Stimulated activated naive CD8-positive, alpha-beta T cell treated with anti-CD3 and anti-CD28 coated beads, Interleukin-15, Interleukin-2, amounts not matched to agents 100 ng/mL and 50 ng/mL, for 24 hours (primary cell): ENCODE data around the gene CYRIA.

ENCODE experiments used
- H3K27ac Mint-ChIP-seq: one replicate; pipeline ENCODE4 v1.8.0; 2021; ENCODE audit warnings: mild to moderate bottlenecking, mixed read lengths
- H3K27me3 Mint-ChIP-seq: one replicate; pipeline ENCODE4 v1.8.0; 2021; ENCODE audit warnings: mixed read lengths
- H3K36me3 Mint-ChIP-seq: one replicate; pipeline ENCODE4 v1.8.0; 2021; ENCODE audit warnings: low read depth, mixed read lengths
- H3K4me1 Mint-ChIP-seq: one replicate; pipeline ENCODE4 v1.8.0; 2021; ENCODE audit warnings: low read depth, mixed read lengths
- H3K4me3 Mint-ChIP-seq: one replicate; pipeline ENCODE4 v1.8.0; 2021; ENCODE audit warnings: mild to moderate bottlenecking, mixed read lengths
- H3K9me3 Mint-ChIP-seq: one replicate; pipeline ENCODE4 v1.8.0; 2021; ENCODE audit warnings: mixed read lengths

The CYRIA gene

GRCh38 chr2:16649353-16650286 is 16.0 kb downstream of the CYRIA start:
- Mint-ChIP-seq H3K27ac (no peak overlapping the region), H3K36me3 (no peaks in the 10 kb centered on the region), H3K4me1 (peaks cover 36% of the 10 kb centered on the region), H3K27me3 (no peaks in the 10 kb centered on the region), H3K9me3 (no peaks in the 10 kb centered on the region), H3K4me3 (no peak overlapping the region)

DNA sequence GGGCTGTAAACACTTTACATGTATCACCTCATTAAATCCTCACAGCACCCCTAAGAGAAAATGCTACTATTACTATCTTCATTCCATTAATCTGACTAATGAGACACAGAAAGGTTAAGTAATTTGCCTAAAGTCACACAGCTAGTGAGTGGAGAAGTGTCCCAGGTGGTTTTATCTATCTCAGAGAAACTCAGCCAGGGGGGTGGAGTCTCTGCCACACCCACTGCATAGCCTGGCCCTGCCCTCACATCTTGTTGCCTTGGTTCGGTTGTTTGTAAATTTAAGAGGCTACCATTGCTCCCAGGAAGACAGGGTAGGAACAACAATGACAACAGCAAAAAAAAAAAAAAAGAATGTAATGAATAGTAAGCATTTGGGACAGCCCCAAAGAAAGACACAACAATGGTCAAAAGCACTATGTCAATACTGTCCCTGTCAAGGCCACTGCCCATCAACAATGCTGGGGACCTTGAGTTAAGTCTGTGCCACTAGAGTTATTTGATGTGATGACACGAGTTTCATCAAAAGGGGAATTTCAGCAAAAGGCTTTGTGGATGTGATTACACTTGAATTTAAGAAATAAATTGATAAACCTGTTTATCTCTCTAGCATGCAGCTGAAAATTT is 17.5 kb downstream of the CYRIA start:
- Mint-ChIP-seq H3K27me3 (no peaks in the 10 kb centered on the region), H3K27ac (no peak overlapping the region), H3K9me3 (no peaks in the 10 kb centered on the region), H3K4me1 (peaks cover 29% of the 10 kb centered on the region), H3K36me3 (no peaks in the 10 kb centered on the region), H3K4me3 (no peak overlapping the region)

GRCh38 chr2:16645775-16646559 is 19.7 kb downstream of the CYRIA start:
- Mint-ChIP-seq H3K27ac (no peak overlapping the region), H3K4me3 (no peak overlapping the region), H3K9me3 (no peaks in the 10 kb centered on the region), H3K36me3 (no peaks in the 10 kb centered on the region), H3K27me3 (no peaks in the 10 kb centered on the region), H3K4me1 (peaks cover 22% of the 10 kb centered on the region)

GRCh38 chr2:16645088-16645487 is 20.5 kb downstream of the CYRIA start:
- H3K4me1 Mint-ChIP-seq, result peaks cover 13% of the 10 kb centered on the region
- no peak overlapping the region for H3K4me3 Mint-ChIP-seq
- no peaks in the 10 kb centered on the region for H3K36me3 Mint-ChIP-seq
- no peak overlapping the region for H3K27ac Mint-ChIP-seq
- H3K27me3 Mint-ChIP-seq, result no peaks in the 10 kb centered on the region
- no peaks in the 10 kb centered on the region for H3K9me3 Mint-ChIP-seq

- H3K4me1 Mint-ChIP-seq, result peaks cover 7% of the 10 kb centered on the region
- H3K4me3 Mint-ChIP-seq, result no peak overlapping the region
Observed at GRCh38 chr2:16644221-16644925, 21.3 kb downstream of the CYRIA start.

GRCh38 chr2:16643099-16643498 is 22.5 kb downstream of the CYRIA start:
- peaks cover 18% of the 10 kb centered on the region for H3K4me1 Mint-ChIP-seq
- H3K9me3 Mint-ChIP-seq, result no peaks in the 10 kb centered on the region
- no peaks in the 10 kb centered on the region for H3K36me3 Mint-ChIP-seq
- no peak overlapping the region for H3K4me3 Mint-ChIP-seq
- H3K27ac Mint-ChIP-seq, result no peak overlapping the region
- H3K27me3 Mint-ChIP-seq, result no peaks in the 10 kb centered on the region

More at GRCh38 chr2:16644221-16644925, 21.3 kb downstream of the CYRIA start:
- Mint-ChIP-seq H3K9me3 (no peaks in the 10 kb centered on the region), H3K36me3 (no peaks in the 10 kb centered on the region), H3K27me3 (no peaks in the 10 kb centered on the region), H3K27ac (no peak overlapping the region)

GRCh38 chr2:16642088-16642487 is 23.5 kb downstream of the CYRIA start:
- Mint-ChIP-seq H3K36me3 (no peaks in the 10 kb centered on the region), H3K4me3 (no peak overlapping the region), H3K27me3 (no peaks in the 10 kb centered on the region), H3K27ac (no peak overlapping the region), H3K4me1 (peaks cover 18% of the 10 kb centered on the region), H3K9me3 (no peaks in the 10 kb centered on the region)

GRCh38 chr2:16641509-16641908 is 24.1 kb downstream of the CYRIA start:
- Mint-ChIP-seq H3K4me1 (peaks cover 18% of the 10 kb centered on the region), H3K4me3 (no peak overlapping the region), H3K9me3 (no peaks in the 10 kb centered on the region), H3K36me3 (no peaks in the 10 kb centered on the region), H3K27me3 (no peaks in the 10 kb centered on the region), H3K27ac (no peak overlapping the region)

DNA sequence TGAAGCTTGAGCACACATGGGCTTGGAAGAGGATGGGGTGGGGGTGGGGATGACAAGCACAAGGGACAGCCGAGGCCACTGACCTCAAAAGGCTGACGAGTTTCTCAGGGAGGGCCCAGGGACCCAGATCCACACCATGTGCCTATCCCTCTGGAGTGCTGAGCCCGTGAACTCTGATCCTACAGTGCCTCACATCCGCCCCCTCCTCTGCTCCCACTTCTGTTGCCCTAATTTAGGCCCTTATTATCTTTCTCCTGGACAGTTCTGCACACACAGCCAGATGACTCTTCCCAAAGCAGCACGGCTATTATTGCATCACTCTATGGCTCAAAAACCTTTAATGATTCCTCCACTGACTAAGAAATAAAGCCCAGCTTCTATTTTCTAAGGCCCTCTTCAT is 24.8 kb downstream of the CYRIA start:
- H3K9me3 Mint-ChIP-seq, result no peaks in the 10 kb centered on the region

GRCh38 chr2:16640001-16640700 is 25.5 kb downstream of the CYRIA start:
- H3K27ac Mint-ChIP-seq, result no peak overlapping the region
- H3K4me1 Mint-ChIP-seq, result peaks cover 25% of the 10 kb centered on the region
- H3K36me3 Mint-ChIP-seq, result no peaks in the 10 kb centered on the region

More for the DNA sequence above, 24.8 kb downstream of the CYRIA start:
- Mint-ChIP-seq H3K27me3 (no peaks in the 10 kb centered on the region), H3K36me3 (no peaks in the 10 kb centered on the region), H3K27ac (no peak overlapping the region), H3K4me1 (peaks cover 19% of the 10 kb centered on the region), H3K4me3 (no peak overlapping the region)

GRCh38 chr2:16639431-16639830 is 26.2 kb downstream of the CYRIA start:
- peaks cover 25% of the 10 kb centered on the region for H3K4me1 Mint-ChIP-seq

More at GRCh38 chr2:16640001-16640700, 25.5 kb downstream of the CYRIA start:
- H3K27me3 Mint-ChIP-seq, result no peaks in the 10 kb centered on the region
- no peaks in the 10 kb centered on the region for H3K9me3 Mint-ChIP-seq
- no peak overlapping the region for H3K4me3 Mint-ChIP-seq

DNA sequence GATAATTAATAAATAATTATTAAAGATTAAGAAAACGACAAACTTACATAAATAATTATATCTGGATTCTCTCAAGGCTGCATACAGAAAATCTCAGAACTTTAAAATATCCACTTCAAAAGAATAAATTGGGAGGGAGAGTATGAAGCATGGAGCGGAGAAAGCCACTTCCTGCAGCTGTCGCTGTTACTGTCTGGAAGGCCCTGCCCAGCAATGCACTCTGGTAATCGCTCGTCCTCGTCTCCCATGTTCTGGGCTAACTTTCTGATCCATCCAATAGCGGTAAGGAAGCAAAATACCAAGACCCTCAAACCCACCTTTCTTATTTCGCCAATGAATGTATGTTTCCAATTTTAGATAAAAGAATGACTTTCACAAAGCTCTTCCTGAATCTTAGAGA is 26.7 kb downstream of the CYRIA start:
- Mint-ChIP-seq H3K36me3 (no peaks in the 10 kb centered on the region), H3K4me3 (no peak overlapping the region), H3K9me3 (no peaks in the 10 kb centered on the region), H3K27ac (no peak overlapping the region), H3K4me1 (peaks cover 28% of the 10 kb centered on the region), H3K27me3 (no peaks in the 10 kb centered on the region)

More at GRCh38 chr2:16639431-16639830, 26.2 kb downstream of the CYRIA start:
- Mint-ChIP-seq H3K4me3 (no peak overlapping the region), H3K9me3 (no peaks in the 10 kb centered on the region), H3K36me3 (no peaks in the 10 kb centered on the region), H3K27ac (no peak overlapping the region), H3K27me3 (no peaks in the 10 kb centered on the region)

- Mint-ChIP-seq H3K4me3 (no peak overlapping the region), H3K27me3 (no peaks in the 10 kb centered on the region), H3K36me3 (no peaks in the 10 kb centered on the region), H3K4me1 (peaks cover 32% of the 10 kb centered on the region), H3K27ac (no peak overlapping the region), H3K9me3 (no peaks in the 10 kb centered on the region)
Observed at GRCh38 chr2:16637304-16637703, 28.3 kb downstream of the CYRIA start.
